Peyer's patch (tissue), 4 donors: ENCODE measurements around the gene CFHR2.
"Not testable (repeated sequence)": the region's sequence is repeated elsewhere in the genome, so short reads cannot be mapped to it uniquely, and the experiment has no call there.

Experiments
- CTCF ChIP-seq, 6 experiments: fragments of 450-650 bp in 4 of 6; fragments of 200-600 bp in 2 of 6; sonication (generic) in 1 of 6; IDR thresholded peaks; one replicate each; pipeline ENCODE4 v1.5.1; 2017 to 2019; ENCODE audit warnings: antibody characterized with exemption in 6 of 6, mild to moderate bottlenecking in 3 of 6, moderate library complexity in 1 of 6
- POLR2A ChIP-seq, 2 donors: fragments of 450-650 bp; IDR thresholded peaks; one replicate each; pipeline ENCODE4 v1.5.1; 2017; ENCODE audit warnings: antibody characterized with exemption in 2 of 2, mild to moderate bottlenecking in 2 of 2, moderate library complexity in 2 of 2

GRCh38 chr1:196932853-196933252 lies 10.7 kb upstream of the CFHR2 start:
- not testable (repeated sequence) for TF ChIP-seq CTCF, POLR2A (IDR thresholded peaks at IDR 0.05)
